AG04450 (cell line): ENCODE measurements around the gene SDHC. TPM values are rescaled to one million over a fixed set of nuclear protein-coding genes. Genes with fewer than 3 reads are reported as not detected.
A peak's percentile ranks its signal among the peaks of the same experiment; 100 is the strongest.

Experiments
- CTCF ChIA-PET: fragments of 300-600, 350-600 bp; formaldehyde crosslinking; extraction: SDS; loops from one replicate; lab custom pipeline; 2022; ENCODE audit warnings: antibody characterized with exemption, inconsistent platforms; lab: Charles Lee
- POLR2A ChIA-PET: fragments of 350-600 bp; formaldehyde crosslinking; extraction: SDS; loops from one replicate; lab custom pipeline; 2021; ENCODE audit warnings: antibody characterized with exemption, inconsistent platforms; lab: Yijun Ruan, JAX
- DNase-seq: peaks from one replicate; pipeline ENCODE4 v3.0.0-alpha.2; 2011; ENCODE audit warnings: low read depth, low spot score
- H3K27ac ChIP-seq: one replicate; pipeline ENCODE4 v1.5.1; 2012; ENCODE audit warnings: low read depth, low read length, control low read depth
- H3K27me3 ChIP-seq: one replicate; pipeline ENCODE4 v1.6.0; 2012; ENCODE audit warnings: low read length; ENCODE audit not compliant: control insufficient read depth, insufficient read depth
- H3K4me3 ChIP-seq: 2 replicates; pipeline ENCODE4 v1.5.1; 2011; ENCODE audit warnings: mild to moderate bottlenecking, low read depth, low read length, control low read depth
- H3K9me3 ChIP-seq: 2 replicates; pipeline ENCODE4 v1.5.1; 2012; ENCODE audit warnings: low read length; ENCODE audit not compliant: control insufficient read depth, insufficient read depth
- polyA plus RNA-seq: library from polyadenylated mRNA; depleted of rRNA; stranded (reverse); fragments of >200 nt; gene quantifications from 2 replicates; pipeline ENCODE4 v1.2.3, GENCODE V29; 2011
- TF ChIP-seq, protein P1 (sequence below): IDR thresholded peaks from 2 replicates; pipeline ENCODE4 v1.5.1; 2011; ENCODE audit warnings: low read depth, low read length, control low read depth, inconsistent platforms

SDHC gene
- polyA plus RNA-seq, 1 experiment: 311 TPM

DNA sequence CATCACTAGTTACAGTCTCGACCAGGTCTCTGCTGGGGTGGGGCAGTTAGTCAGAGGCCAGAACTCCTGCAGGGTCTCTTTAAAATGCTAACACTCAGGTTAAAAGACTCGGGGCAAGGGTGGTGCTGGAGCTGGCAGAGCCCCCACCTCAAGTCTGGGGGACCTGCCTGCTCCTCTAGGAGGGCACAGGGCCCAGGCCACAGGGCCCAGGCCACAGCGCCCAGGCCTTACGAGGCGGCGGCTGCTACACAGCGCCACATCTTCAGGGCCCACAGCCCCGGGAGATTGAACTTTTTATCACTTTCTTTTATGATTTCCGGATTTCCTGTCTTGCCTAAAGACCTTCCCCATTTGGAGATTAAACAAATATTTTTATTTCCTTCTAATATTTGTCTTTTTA, 14.8 kb upstream of the SDHC start:
- no peak for DNase-seq
- H3K27ac ChIP-seq: no peak overlapping the region
- H3K4me3 ChIP-seq: no peak overlapping the region
- ChIA-PET POLR2A (interaction anchor here (0.6 kb wide), 1 partner anchor 16 kb away, joined by 3 read pairs; no protein-coding TSS in a partner anchor), CTCF (no interaction called here)
- no peaks in the 10 kb centered on the region for H3K27me3 ChIP-seq
- TF ChIP-seq, protein P1, sequence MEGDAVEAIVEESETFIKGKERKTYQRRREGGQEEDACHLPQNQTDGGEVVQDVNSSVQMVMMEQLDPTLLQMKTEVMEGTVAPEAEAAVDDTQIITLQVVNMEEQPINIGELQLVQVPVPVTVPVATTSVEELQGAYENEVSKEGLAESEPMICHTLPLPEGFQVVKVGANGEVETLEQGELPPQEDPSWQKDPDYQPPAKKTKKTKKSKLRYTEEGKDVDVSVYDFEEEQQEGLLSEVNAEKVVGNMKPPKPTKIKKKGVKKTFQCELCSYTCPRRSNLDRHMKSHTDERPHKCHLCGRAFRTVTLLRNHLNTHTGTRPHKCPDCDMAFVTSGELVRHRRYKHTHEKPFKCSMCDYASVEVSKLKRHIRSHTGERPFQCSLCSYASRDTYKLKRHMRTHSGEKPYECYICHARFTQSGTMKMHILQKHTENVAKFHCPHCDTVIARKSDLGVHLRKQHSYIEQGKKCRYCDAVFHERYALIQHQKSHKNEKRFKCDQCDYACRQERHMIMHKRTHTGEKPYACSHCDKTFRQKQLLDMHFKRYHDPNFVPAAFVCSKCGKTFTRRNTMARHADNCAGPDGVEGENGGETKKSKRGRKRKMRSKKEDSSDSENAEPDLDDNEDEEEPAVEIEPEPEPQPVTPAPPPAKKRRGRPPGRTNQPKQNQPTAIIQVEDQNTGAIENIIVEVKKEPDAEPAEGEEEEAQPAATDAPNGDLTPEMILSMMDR: no peak
- H3K9me3 ChIP-seq: no peaks in the 10 kb centered on the region

DNA sequence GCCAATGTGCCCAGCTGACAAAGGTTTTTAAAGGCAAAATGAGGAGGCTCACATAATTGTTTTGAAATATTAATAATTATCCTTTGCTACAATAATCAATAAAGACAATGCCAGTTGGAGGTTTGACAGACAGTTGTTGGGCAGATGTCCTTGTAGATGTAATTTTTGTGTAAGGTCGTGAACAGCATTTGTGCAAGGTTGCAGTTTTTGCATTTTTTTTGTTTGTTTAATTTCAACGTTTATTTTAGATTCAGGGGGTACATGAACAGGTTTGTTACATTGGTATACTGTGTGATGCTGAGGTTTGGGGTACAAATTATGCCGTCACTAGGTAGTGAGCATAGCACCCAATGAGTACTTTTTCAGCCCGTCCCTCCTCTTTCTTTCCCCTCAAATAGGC, 13.7 kb upstream of the SDHC start:
- ChIA-PET POLR2A (no interaction called here), CTCF (interaction anchor here (2.2 kb wide), 1 partner anchor 10 kb away, joined by 11 read pairs; no protein-coding TSS in a partner anchor)
- TF ChIP-seq, protein P1: no peak
- H3K27me3 ChIP-seq: no peaks in the 10 kb centered on the region
- no peak overlapping the region for H3K27ac ChIP-seq
- DNase-seq: no peak
- H3K4me3 ChIP-seq: no peak overlapping the region
- no peaks in the 10 kb centered on the region for H3K9me3 ChIP-seq

DNA sequence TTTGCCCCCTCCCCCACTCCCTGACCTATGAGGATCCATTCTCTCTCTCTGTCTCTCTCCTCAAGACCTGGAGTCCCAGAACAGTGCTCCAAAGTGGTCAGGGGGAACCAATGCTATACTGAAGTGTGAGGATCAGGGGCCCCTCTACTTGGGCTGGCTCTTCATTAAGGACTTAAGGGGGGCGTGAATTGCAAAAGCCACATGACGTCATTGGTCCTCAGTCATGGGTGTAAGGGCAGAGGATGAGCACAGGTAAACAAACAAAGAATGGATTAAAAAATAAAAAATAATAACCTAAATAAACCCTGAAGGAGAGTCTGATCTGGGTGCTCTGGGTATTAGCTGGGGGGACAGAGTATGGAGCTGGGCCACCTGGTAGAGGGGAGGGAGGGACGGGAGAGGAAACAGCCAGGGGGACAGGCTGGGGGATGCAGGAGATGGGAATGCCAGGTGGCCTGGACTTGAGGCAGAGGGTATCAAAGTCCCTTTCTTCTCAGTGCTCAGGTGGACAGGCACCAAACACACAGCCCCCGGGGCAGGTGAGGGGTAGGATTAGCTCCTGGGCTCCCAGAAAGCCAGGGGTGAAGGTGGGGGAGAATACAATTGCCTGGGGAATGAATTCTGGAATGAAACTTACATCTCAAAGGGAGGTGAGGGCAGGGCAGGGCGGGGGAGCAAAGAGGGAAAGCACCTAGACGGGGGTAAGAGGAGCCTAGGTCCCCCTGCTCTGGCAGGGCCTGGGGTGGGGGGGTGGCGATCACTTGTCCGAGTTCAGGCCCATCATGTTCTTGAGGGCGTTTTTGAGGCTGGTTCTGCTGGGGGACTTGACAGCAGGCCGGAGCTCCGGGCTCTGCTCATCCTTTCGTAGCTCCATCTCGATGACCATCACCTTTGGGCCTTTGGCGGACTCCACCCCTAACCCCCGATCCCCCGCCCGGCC, 9.0 kb upstream of the SDHC start:
- no peak for DNase-seq
- H3K27ac ChIP-seq: no peak overlapping the region
- TF ChIP-seq, protein P1: no peak
- CTCF ChIA-PET: interaction anchor here (0.8 to 3.3 kb wide), 5 partner anchors 13 to 97 kb away, joined by 3 to 27 read pairs (median 4); partner anchors contain the start of gene TOMM40L
- no peaks in the 10 kb centered on the region; the same call in 1 of the 2 replicates for H3K9me3 ChIP-seq
- peaks cover 5% of the 10 kb centered on the region for H3K27me3 ChIP-seq
- POLR2A ChIA-PET: interaction anchor here (0.6 to 1.0 kb wide), 2 partner anchors 14 to 80 kb away, joined by 3 to 4 read pairs; partner anchors contain the start of gene TOMM40L
- H3K4me3 ChIP-seq: peak overlapping the region; percentile 68

DNA sequence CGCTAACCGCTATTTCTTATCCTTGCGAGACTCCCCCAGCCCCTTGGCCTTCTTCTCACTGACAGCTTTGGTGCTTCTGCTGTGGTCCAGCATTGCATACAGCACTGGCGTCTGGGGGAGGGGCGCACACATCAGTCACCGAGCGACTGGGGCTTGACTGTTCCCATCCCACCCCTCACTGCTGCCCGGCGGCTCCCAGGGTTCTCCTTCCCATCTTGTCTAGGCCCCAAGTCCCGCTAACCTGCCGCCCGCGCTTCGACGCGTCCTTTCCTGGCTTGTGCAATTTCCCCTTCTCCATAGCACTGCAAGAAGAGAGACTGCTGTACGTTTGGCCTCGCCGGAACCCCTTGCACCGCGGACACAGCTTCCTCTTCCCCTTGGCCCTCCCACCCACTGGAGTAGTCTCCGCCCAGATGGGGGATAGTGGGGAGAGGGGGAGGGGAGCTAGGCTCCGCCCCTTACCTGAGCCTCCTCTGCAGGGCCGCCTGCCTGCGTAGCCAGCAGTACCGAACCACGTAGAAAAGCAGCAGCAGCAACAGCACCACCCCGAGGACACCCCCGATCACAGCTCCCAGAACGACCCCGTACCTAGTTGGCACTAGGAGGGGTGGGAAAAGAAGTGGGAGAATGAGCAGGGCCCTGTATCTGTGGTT, 8.2 kb upstream of the SDHC start:
- no peak overlapping the region for H3K27ac ChIP-seq
- ChIA-PET POLR2A (interaction anchor here (1.0 kb wide), 1 partner anchor 80 kb away, joined by 3 read pairs; the partner anchor contains the start of gene TOMM40L), CTCF (interaction anchor here (0.5 to 3.3 kb wide), 6 partner anchors 14 to 98 kb away, joined by 3 to 27 read pairs (median 4); partner anchors contain the start of gene TOMM40L)
- no peak for DNase-seq
- no peaks in the 10 kb centered on the region; the same call in 1 of the 2 replicates for H3K9me3 ChIP-seq
- TF ChIP-seq, protein P1: peak; percentile 10; the same call in 1 of the 2 replicates
- peaks cover 10% of the 10 kb centered on the region for H3K27me3 ChIP-seq
- peak overlapping the region; percentile 68 for H3K4me3 ChIP-seq
